GM18507 (cell line): Measurements from ENCODE around the gene FILIP1L.
A peak's percentile ranks its signal among the peaks of the same experiment; 100 is the strongest.

Source experiments
- DNase-seq: peaks from one replicate; pipeline ENCODE4 v3.0.0; 2011; ENCODE audit warnings: low read depth; ENCODE audit not compliant: insufficient read length; ENCODE audit errors: extremely low spot score
- FAIRE-seq: peaks from 2 replicates; lab custom pipeline; 2011; peaks lifted over from hg19 to GRCh38; lab: Jason Lieb, UNC

Gene FILIP1L

DNA sequence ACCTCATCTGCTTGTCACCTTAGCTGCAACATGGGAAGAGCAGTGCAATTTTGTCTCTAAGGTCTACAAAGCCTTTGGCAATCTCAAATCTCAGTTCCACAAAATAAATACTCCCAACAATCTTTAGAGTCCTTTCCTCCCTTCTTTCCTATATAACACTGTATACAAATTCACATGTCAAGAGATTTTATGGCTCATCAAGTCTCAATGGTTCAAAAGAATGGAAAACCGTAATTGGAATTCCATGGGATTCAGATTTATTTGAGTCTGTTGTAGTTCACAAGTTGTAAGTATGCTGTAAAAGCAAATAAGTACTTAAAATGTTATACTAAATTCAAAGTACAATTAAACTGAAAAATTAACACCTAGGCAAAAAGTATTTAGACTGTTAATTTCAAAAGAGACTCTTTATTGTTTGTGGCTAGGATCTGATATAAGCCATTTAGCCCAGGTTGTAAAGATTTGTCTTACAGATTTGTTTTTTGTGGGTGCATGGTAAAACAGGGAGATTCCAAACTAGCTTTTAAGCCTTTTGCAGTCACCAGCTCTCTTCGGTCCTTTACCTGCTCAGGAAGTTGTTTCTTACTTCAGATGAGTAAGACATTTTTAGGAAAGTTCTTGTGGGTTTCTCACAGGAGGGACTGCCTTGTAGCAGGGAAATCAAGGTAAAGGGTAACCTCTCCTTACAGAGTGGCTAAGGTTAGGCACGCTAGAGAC, 246.5 kb downstream of the FILIP1L start:
- peak; percentile 68 for FAIRE-seq
- no peak for DNase-seq

GRCh38 chr3:99866261-99866761, 248.0 kb downstream of the FILIP1L start:
- peak; percentile 61 for FAIRE-seq
- DNase-seq, result no peak

DNA sequence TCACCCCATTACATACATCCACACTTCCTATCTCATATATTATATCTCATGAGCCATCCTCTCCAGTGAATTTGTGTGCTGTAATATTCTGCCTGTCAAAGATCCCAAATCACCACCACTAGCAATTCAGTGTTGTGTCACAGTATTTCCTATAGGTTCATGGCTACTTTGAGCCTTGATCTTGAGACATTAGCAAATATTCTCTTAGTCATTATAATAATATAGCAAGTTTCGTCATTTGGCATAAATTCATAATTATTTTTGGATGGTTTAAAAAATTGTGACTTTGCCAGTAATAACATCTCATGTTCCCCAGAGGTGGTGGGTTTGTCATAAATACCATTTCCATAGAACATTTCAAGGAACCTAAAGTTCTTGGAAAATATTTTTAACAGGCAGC, 249.0 kb downstream of the FILIP1L start:
- DNase-seq, result no peak
- FAIRE-seq, result no peak

DNA sequence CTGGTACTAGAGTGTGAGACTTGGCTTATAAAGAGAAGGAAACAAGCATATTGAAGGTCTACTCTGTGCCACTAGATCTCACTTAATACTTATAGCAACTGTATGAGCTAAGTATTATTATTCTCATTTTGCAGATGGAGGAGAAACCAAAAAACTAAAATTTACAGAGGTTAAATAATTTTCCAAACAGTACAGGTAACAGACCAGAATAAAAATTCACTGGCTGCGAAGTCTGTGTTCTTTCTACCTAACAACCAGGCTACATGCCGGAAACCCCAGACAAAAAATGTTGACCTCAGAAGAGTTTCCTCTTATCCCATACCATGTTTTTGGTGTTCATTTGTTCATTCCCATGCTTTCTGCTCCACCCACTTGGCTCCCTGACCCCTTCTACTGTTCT, 250.0 kb downstream of the FILIP1L start:
- FAIRE-seq (no peak), DNase-seq (no peak)

DNA sequence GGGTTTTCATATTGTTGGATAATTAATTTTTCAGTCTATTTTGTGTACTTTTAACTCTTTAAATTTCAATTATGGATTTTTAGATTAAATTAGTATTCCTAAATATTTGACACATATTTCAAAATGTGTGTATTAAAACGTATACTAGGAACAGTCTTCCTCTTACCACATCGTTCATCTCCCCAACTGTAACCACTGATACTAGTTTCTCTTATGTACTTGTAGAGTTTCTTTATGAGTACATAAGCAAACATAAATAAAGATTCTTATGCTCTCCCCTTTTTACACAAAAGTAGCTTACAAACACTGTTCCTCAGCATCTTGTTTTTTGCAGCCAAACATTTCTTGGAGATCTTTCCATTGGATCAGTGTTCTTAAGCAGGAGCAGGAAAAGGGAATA, 250.7 kb downstream of the FILIP1L start:
- FAIRE-seq, result no peak
- DNase-seq, result no peak

- no peak for DNase-seq
- no peak for FAIRE-seq
These were observed 251.3 kb downstream of the FILIP1L start for GRCh38 chr3:99863002-99863401.

DNA sequence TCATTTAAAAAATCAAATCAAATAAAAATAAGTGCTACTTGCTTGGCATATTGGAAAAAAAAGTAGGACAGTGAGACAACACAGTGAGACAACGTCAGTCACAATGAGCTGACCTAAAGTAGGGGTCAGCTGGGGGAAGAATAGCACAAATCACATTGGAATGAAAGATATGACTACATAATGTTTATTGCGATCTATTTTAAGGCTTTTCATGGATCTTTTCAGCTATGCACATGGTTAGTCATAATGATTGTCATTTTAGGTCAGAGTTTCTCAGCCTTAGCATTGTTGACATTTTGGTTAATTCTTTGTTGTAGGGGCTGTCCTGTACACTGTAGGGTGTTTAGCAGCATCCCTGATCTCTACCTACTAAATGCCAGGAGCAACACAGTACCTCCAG, 252.1 kb downstream of the FILIP1L start:
- DNase-seq, result no peak
- no peak for FAIRE-seq

- FAIRE-seq (no peak), DNase-seq (no peak)
These were observed 253.1 kb downstream of the FILIP1L start for GRCh38 chr3:99861216-99861615.

DNA sequence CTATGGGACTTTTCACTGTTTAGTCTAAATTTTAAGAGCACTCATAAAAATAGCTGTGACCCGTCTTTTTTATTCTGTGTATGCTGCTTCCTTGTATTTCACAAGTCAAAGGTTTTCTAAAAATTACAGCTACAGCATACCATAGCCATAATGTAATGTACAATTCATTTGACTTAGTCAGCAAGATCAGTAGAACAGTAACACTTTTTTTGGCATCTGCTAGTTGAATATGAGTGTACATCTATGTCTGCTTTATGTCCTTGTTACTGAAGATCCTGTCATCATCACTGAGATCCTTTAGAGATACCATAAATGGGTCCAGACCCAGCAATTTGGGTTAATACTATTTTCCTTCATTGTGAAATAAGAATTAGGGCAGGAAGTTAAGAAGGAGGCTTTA, 254.5 kb downstream of the FILIP1L start:
- no peak for DNase-seq
- FAIRE-seq, result no peak

DNA sequence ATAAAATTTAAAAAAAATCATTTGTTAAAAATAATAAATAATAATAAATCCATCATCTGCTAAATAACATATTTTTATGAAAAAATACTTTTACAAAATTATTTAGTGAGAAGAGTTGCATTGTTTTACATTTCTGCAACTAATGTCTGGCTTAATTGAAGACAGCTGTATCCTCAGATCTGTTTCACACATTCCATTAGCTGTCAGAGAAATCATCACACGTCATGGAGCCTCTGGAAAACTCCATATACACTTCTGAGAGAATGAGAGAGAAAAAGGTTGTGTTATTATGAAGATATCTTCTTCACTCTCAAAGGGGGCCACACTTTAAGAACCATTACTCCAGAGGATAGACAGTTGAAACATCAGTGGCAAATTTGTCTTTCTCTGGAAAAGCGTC, 255.8 kb downstream of the FILIP1L start:
- FAIRE-seq, result no peak
- DNase-seq, result no peak

- no peak for FAIRE-seq
- DNase-seq, result no peak
These were observed 257.0 kb downstream of the FILIP1L start for GRCh38 chr3:99857278-99857677.

- DNase-seq, result no peak
- FAIRE-seq, result no peak
These were observed 257.7 kb downstream of the FILIP1L start for GRCh38 chr3:99856437-99857220.

DNA sequence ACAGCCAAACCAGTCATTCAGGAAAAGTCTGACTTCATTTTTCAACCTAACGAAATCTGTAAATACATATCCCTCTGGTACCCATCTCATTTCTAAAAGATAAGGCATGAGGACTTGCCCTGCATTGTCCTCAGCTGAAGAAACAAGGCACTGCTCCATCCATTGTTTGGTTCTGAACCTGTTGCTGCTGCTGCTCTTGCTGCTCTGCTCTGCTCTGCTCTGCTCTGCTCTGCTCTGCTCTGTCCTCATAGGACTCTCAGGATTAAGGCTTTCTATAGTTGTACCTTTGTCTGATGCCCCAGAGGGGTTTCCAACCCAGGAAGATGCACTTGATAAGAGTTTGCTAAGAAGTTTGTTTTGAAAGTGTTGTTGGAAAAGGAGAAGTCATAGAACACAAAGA, 258.4 kb downstream of the FILIP1L start:
- no peak for DNase-seq
- FAIRE-seq, result peak; percentile 5

DNA sequence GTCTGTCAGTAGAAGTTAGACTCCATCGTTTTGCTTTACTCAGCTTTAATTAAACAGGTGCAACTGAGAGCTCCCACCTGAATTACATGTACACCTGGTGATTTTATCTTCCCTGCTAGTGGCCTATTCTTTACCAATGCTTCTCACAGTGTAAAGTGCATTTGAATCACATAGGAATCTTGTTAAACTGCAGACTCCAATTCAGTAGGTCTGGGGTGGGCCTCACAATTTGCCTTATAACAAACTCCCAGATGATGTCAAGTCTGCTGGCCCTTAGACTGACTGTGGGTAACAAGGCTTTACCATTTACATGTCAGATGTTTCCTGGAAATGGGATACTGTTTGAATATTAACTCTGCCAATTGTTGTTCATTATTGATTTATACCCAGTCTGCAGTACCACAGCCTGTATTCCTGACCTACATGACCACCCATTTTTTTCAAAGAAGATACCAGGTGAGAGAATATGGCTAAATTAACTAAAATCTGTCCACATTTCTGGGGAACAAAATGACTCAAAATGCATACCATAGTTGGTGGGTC, 259.5 kb downstream of the FILIP1L start:
- no peak for DNase-seq
- FAIRE-seq, result no peak

GRCh38 chr3:99852851-99853250, 261.4 kb downstream of the FILIP1L start:
- FAIRE-seq (no peak), DNase-seq (no peak)

DNA sequence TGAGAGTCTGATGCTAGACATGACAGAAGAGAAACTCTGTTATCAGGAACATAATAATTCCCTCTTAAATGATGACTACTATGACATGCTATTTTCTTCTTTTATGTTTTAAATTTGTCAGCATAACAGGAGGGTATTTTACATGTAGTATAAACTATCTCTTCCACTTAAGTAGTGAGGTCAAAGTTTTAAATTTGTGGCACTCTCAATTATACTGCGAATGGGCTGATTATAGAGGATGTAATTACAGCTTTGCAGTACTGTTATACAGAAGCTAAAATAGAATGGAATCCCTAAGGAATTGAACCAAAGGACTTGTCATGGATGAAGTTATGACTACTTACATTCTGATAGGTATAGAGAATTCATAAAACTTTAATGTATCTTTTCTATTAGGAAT, 262.3 kb downstream of the FILIP1L start:
- FAIRE-seq (no peak), DNase-seq (no peak)

DNA sequence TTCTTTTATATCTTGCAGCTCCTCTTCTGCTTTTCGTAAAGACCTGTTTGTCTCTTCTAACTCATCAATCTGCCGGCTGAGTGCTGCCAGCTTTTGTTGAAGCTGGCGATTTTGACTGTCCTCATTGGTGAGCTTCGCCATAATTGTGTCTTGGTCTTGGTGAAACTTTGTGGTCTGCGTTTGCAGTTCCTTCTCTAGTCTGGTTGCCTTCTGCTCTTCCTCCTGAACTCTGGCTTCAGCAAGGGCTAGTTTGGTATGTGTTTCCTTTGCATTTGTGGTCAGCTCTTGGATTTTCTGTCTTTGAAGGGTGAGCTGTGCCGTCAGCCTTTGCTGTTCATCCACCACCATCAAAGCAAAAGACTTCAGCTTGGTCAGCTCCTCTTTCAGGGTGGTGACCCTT, 263.7 kb downstream of the FILIP1L start:
- no peak for DNase-seq
- FAIRE-seq, result no peak

DNA sequence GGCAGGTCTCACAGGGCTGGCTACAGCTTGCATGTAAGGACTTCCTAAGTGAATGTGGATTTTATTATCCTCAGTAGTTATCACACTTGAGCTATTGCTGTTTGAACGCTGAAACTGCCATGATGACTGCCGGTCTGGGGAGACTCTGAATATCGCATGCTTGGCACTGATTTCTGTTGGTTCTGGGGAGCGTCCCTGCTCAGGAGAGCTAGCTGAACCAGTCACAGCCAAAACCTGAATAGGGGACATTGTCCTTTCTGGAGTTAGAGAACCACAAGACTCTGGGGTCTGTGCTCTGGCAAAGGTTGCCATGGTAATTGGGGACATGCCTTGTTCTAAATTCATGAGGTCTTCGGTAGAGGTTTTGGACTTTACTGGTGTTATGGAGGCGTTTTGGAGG, 265.9 kb downstream of the FILIP1L start:
- FAIRE-seq, result no peak

GRCh38 chr3:99846477-99847160, 267.7 kb downstream of the FILIP1L start:
- DNase-seq (no peak), FAIRE-seq (no peak)

More for the DNA sequence above, 265.9 kb downstream of the FILIP1L start:
- no peak for DNase-seq

DNA sequence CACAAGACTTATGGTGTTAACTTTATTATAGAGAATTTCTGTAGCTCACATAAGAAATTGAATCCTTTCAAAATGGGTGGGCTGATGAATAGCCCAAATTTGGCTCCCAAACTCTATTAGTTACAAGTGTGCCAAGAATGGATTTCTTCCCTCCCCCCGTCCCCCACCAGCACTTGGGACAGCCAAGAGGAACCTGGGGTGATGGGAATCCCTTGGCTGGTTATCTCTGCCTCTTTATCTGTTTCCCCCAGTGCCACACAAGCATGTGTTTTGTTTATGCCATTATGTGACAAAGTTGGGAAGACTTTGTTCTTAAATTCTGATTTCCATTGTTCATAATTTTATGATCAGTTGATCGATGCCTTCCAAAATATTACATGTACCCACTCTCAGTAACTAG, 268.3 kb downstream of the FILIP1L start:
- FAIRE-seq (no peak), DNase-seq (no peak)
